ENCODE data around the gene ALCAM. TPM values are rescaled to one million over a fixed set of nuclear protein-coding genes. Genes with fewer than 3 reads are reported as not detected.

The ALCAM gene
- total RNA-seq, 2 donors from 2014 or later, result 32.2 to 91.2 TPM

GRCh38 chr3:105606016-105606415, 239.3 kb downstream of the ALCAM start:
- intact Hi-C loops (cut with DNase I), result no loop called here
- no peaks in the 10 kb centered on the region for H3K4me1 ChIP-seq (replicated peaks)
- H3K27ac ChIP-seq, result no peak overlapping the region
- H3K4me3 ChIP-seq, result no peak overlapping the region
- TF ChIP-seq POLR2AphosphoS5 (IDR thresholded peaks at IDR 0.05) (no peak), CTCF (IDR thresholded peaks at IDR 0.05) (no peak), POLR2A (IDR thresholded peaks at IDR 0.05) (no peak)
- no peaks in the 10 kb centered on the region for H3K27me3 ChIP-seq (replicated peaks; ENCODE audit: insufficient read depth)
- DNase-seq (ENCODE audit: low spot score), result no peak
- H3K9me3 ChIP-seq, result no peaks in the 10 kb centered on the region
- no peaks in the 10 kb centered on the region for H3K36me3 ChIP-seq

GRCh38 chr3:105608623-105609022, 241.9 kb downstream of the ALCAM start:
- H3K9me3 ChIP-seq, result no peaks in the 10 kb centered on the region
- WGBS, result 62% methylated on average over 17 of the region's 17 CpGs
- no peaks in the 10 kb centered on the region for H3K27me3 ChIP-seq (replicated peaks; ENCODE audit: insufficient read depth)
- DNase-seq (ENCODE audit: low spot score), result no peak
- H3K4me3 ChIP-seq, result no peak overlapping the region
- H3K4me1 ChIP-seq (replicated peaks), result no peaks in the 10 kb centered on the region
- H3K27ac ChIP-seq, result no peak overlapping the region
- no peaks in the 10 kb centered on the region for H3K36me3 ChIP-seq
- TF ChIP-seq POLR2AphosphoS5 (IDR thresholded peaks at IDR 0.05), result no peak
- no peak for TF ChIP-seq POLR2A (IDR thresholded peaks at IDR 0.05)
- TF ChIP-seq CTCF (IDR thresholded peaks at IDR 0.05), result no peak
- intact Hi-C loops (cut with DNase I), result no loop called here

- H3K4me3 ChIP-seq, result no peak overlapping the region
- H3K4me1 ChIP-seq (replicated peaks), result no peaks in the 10 kb centered on the region
- TF ChIP-seq POLR2A (IDR thresholded peaks at IDR 0.05), result no peak
- TF ChIP-seq POLR2AphosphoS5 (IDR thresholded peaks at IDR 0.05), result no peak
- TF ChIP-seq CTCF (IDR thresholded peaks at IDR 0.05), result no peak
- no peaks in the 10 kb centered on the region for H3K9me3 ChIP-seq
- no peaks in the 10 kb centered on the region for H3K36me3 ChIP-seq
- intact Hi-C loops (cut with DNase I), result no loop called here
- 96% methylated on average over 4 of the region's 4 CpGs for WGBS
- no peak overlapping the region for H3K27ac ChIP-seq
- no peak for DNase-seq (ENCODE audit: low spot score)
- no peaks in the 10 kb centered on the region for H3K27me3 ChIP-seq (replicated peaks; ENCODE audit: insufficient read depth)
These were observed 243.8 kb downstream of the ALCAM start for GRCh38 chr3:105610473-105610872.

GRCh38 chr3:105611304-105612192, 244.8 kb downstream of the ALCAM start:
- 38% methylated on average over 5 of the region's 5 CpGs for WGBS
- Histone ChIP-seq H3K36me3 (no peaks in the 10 kb centered on the region), H3K27me3 (replicated peaks; ENCODE audit: insufficient read depth) (no peaks in the 10 kb centered on the region), H3K9me3 (no peaks in the 10 kb centered on the region), H3K4me1 (replicated peaks) (no peaks in the 10 kb centered on the region), H3K27ac (no peak overlapping the region), H3K4me3 (no peak overlapping the region)
- intact Hi-C loops (cut with DNase I), result no loop called here
- DNase-seq (ENCODE audit: low spot score), result peak; percentile 22
- TF ChIP-seq POLR2AphosphoS5 (IDR thresholded peaks at IDR 0.05), result no peak
- no peak for TF ChIP-seq POLR2A (IDR thresholded peaks at IDR 0.05)
- no peak for TF ChIP-seq CTCF (IDR thresholded peaks at IDR 0.05)

- H3K27ac ChIP-seq, result no peak overlapping the region
- WGBS, result 52% methylated on average over 2 of the region's 2 CpGs
- intact Hi-C loops (cut with DNase I), result no loop called here
These were observed 246.4 kb downstream of the ALCAM start for GRCh38 chr3:105613120-105613519.

More at GRCh38 chr3:105613120-105613519, 246.4 kb downstream of the ALCAM start:
- no peak for DNase-seq (ENCODE audit: low spot score)
- H3K36me3 ChIP-seq, result no peaks in the 10 kb centered on the region
- no peak overlapping the region for H3K4me3 ChIP-seq
- TF ChIP-seq POLR2AphosphoS5 (IDR thresholded peaks at IDR 0.05) (no peak), POLR2A (IDR thresholded peaks at IDR 0.05) (no peak), CTCF (IDR thresholded peaks at IDR 0.05) (no peak)
- H3K4me1 ChIP-seq (replicated peaks), result no peaks in the 10 kb centered on the region
- H3K27me3 ChIP-seq (replicated peaks; ENCODE audit: insufficient read depth), result no peaks in the 10 kb centered on the region
- H3K9me3 ChIP-seq, result no peaks in the 10 kb centered on the region
